Stimulated activated CD4-positive, alpha-beta T cell treated with anti-CD3 and anti-CD28 coated beads, Interleukin-1b, Interleukin-23, amount 100 ng/mL, for 24 hours (primary cell): ENCODE measurements around the gene HSF4.

Source experiments
- DNase-seq, 4 experiments: peaks; one replicate each; pipeline ENCODE4 v3.0.0-alpha.2; 2020; ENCODE audit warnings: low read depth in 4 of 4, low spot score in 1 of 4

The HSF4 gene

GRCh38 chr16:67198238-67198734 lies 33.7 kb downstream of the HSF4 start:
- DNase-seq, result no peak

- DNase-seq, result no peak
Measured at GRCh38 chr16:67199011-67199807, 34.7 kb downstream of the HSF4 start, which contains the start of gene ELMO3. ELMO3 (plus strand) TSS chr16:67199131; CDS start chr16:67199327, 196 bp downstream.

- no peak for DNase-seq
Measured at GRCh38 chr16:67199808-67200198, 35.3 kb downstream of the HSF4 start.

GRCh38 chr16:67200491-67200890 lies 35.9 kb downstream of the HSF4 start:
- no peak for DNase-seq

GRCh38 chr16:67201411-67202345 lies 37.1 kb downstream of the HSF4 start:
- no peak for DNase-seq

GRCh38 chr16:67202426-67202825 lies 37.9 kb downstream of the HSF4 start:
- DNase-seq, result no peak

- DNase-seq, result no peak
Measured at GRCh38 chr16:67202956-67203493, 38.5 kb downstream of the HSF4 start.

DNA sequence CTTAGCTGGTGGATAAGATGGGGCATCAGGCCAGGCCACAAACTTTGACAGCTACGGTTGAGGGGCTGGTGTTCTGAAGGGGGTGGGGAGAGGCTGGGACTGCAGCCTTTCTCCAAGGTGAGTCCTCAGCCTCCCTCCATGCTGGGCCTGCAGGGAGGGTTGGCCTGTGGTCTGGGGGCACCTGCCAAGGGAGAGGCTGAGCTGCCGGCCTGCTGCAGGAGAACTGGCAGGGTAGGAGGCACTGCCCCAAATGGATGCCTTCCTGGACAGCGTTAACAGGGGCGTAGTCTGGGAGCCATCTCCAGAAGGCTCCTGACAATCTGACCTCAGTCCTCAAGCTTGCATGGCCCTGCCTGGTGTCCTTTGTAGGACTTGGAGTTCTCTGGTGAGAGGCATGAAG lies 39.5 kb downstream of the HSF4 start:
- no peak for DNase-seq

- no peak for DNase-seq
Measured at GRCh38 chr16:67206129-67206837, 41.7 kb downstream of the HSF4 start.

- DNase-seq, result no peak
Measured at GRCh38 chr16:67206838-67207248, 42.3 kb downstream of the HSF4 start.

GRCh38 chr16:67207249-67208091 lies 42.9 kb downstream of the HSF4 start:
- no peak for DNase-seq

- DNase-seq, result no peak
Measured at GRCh38 chr16:67208154-67208896, 43.8 kb downstream of the HSF4 start.

DNA sequence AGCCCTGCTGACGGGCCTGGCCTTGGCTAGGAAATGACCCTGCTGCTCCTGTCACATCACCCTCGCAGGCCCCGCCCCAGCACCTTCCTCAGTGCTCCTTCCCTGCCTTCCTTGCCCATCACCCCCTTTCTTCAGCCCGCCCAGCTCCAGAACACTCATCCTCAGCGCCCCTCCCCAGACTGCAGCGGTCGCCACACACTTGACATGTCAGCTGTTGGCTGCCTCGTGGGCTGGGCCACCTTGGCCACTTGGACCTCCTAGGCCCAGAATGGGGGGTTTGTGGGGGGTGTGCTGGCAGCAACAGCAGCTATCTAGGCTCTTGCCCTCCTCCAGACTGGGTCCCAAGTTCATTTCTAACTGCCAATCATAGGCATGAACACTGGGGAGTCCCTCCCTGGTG lies 45.0 kb downstream of the HSF4 start:
- no peak for DNase-seq

- DNase-seq, result no peak
Measured at GRCh38 chr16:67210069-67210937, 45.8 kb downstream of the HSF4 start.

- DNase-seq, result no peak
Measured at GRCh38 chr16:67211674-67212073, 47.1 kb downstream of the HSF4 start.

DNA sequence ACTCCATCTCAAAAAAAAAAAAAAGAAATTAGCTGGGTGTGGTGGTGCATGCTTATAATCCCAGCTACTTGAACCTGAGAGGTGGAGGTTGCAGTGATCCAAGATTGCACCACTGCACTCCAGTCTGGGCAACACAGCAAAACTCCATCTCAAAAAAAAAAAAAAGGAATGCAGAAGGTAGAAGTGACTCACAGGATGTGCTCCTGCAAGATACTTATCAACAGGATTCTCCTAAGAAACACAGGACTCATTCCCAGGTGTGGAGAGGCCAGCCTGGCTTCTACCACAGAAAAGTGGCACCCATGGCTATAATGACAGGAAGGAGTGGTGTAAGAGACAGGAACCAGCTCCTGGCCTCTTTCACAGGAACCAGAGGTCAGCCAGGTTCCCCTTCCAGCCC lies 48.2 kb downstream of the HSF4 start:
- DNase-seq, result no peak

GRCh38 chr16:67213197-67214019 lies 48.9 kb downstream of the HSF4 start:
- no peak for DNase-seq

- no peak for DNase-seq
Measured at GRCh38 chr16:67215706-67216105, 51.2 kb downstream of the HSF4 start.
